Esophagus muscularis mucosa (tissue), 4 donors: ENCODE data around the gene HS3ST3A1. TPM values are rescaled to one million over a fixed set of nuclear protein-coding genes. Genes with fewer than 3 reads are reported as not detected.

Experiments
- DNase-seq: peaks from one replicate; pipeline ENCODE4 v3.0.0-alpha.2; 2017; ENCODE audit errors: extremely low spot score
- H3K27ac ChIP-seq, 4 donors: fragments of 200-600 bp; sonication (generic); replicated peaks in 1 of 4; 1 replicate in 3 of 4; 2 replicates in 1 of 4; pipeline ENCODE4 v1.5.1; 2016 to 2019; ENCODE audit warnings: mild to moderate bottlenecking in 1 of 4
- H3K27me3 ChIP-seq, 4 donors: fragments of 200-600 bp; sonication (generic); one replicate each; pipeline versions ENCODE4 v1.5.1 to v1.6.0; 2016 to 2019
- H3K36me3 ChIP-seq, 4 donors: fragments of 200-600 bp; sonication (generic); one replicate each; pipeline ENCODE4 v1.5.1; 2016 to 2019
- H3K4me1 ChIP-seq, 4 donors: fragments of 200-600 bp; sonication (generic); one replicate each; pipeline ENCODE4 v1.5.1; 2016 to 2019
- H3K4me3 ChIP-seq, 4 donors: fragments of 200-600 bp; sonication (generic); 1 replicate in 2 of 4; 2 replicates in 2 of 4; pipeline ENCODE4 v1.5.1; 2016 to 2019; ENCODE audit warnings: mild to moderate bottlenecking in 4 of 4, moderate library complexity in 1 of 4
- H3K9me3 ChIP-seq, 4 donors: fragments of 200-600 bp; sonication (generic); 1 replicate in 3 of 4; 2 replicates in 1 of 4; pipeline ENCODE4 v1.5.1; 2016 to 2019
- CTCF ChIP-seq, 3 experiments: fragments of 200-600 bp in 2 of 3; fragments of 450-650 bp in 1 of 3; sonication (generic) in 2 of 3; IDR thresholded peaks; one replicate each; pipeline ENCODE4 v1.5.1; 2017 to 2019; ENCODE audit warnings: antibody characterized with exemption in 3 of 3, mild to moderate bottlenecking in 2 of 3, moderate library complexity in 1 of 3
- EP300 ChIP-seq: sonication (generic); formaldehyde crosslinking; IDR thresholded peaks from one replicate; pipeline ENCODE4 v1.6.1; 2017; ENCODE audit warnings: antibody characterized with exemption
- POLR2A ChIP-seq: fragments of 450-650 bp; IDR thresholded peaks from one replicate; pipeline ENCODE4 v1.6.1; 2017; ENCODE audit warnings: antibody characterized with exemption, moderate library complexity, mild to moderate bottlenecking, low read depth
- POLR2AphosphoS5 ChIP-seq, 2 donors: sonication (generic); formaldehyde crosslinking; IDR thresholded peaks; one replicate each; pipeline ENCODE4 v1.6.1; 2017; ENCODE audit warnings: antibody characterized with exemption in 2 of 2
- WGBS: methylation state at CpG from one replicate; pipeline ENCODE4 v1.1.5; 2018; 5-methylcytosine and 5-hydroxymethylcytosine counted together
- intact Hi-C: fragments of 100-400 bp; cut with DNase I; formaldehyde crosslinking; loops from one replicate; pipeline ENCODE4 v1.15.1; 2023
- total RNA-seq, 4 donors: library from RNA; depleted of rRNA; stranded (reverse); fragments of >200 nt; gene quantifications; one replicate each; pipeline versions ENCODE4 v1.1.0 to v1.2.1, GENCODE V29; 2016

Gene HS3ST3A1
- total RNA-seq, 4 donors from 2014 or later, result 5.7 to 10.4 (median 7.7) TPM

GRCh38 chr17:13539421-13539820 is 62.3 kb downstream of the HS3ST3A1 start:
- intact Hi-C loops, result no loop called here
- TF ChIP-seq POLR2A, result no peak
- Histone ChIP-seq H3K4me3 (no peak overlapping the region), H3K4me1 (peaks cover 0 to 9% (median 2%) of the 10 kb centered on the region in 4 donors), H3K27ac (no peak overlapping the region), H3K27me3 (peaks cover 0 to 3% (median 0%) of the 10 kb centered on the region in 4 donors), H3K9me3 (peaks cover 0 to 11% (median 7%) of the 10 kb centered on the region in 4 donors), H3K36me3 (no peaks in the 10 kb centered on the region)
- DNase-seq, result no peak
- WGBS, result 89% methylated on average over 5 of the region's 5 CpGs

GRCh38 chr17:13538841-13539411 is 62.8 kb downstream of the HS3ST3A1 start:
- DNase-seq, result peak; percentile 42
- Histone ChIP-seq H3K4me3 (no peak overlapping the region), H3K36me3 (no peaks in the 10 kb centered on the region), H3K27me3 (peaks cover 0 to 3% (median 0%) of the 10 kb centered on the region in 4 donors), H3K4me1 (peaks cover 0 to 6% (median 2%) of the 10 kb centered on the region in 4 donors), H3K27ac (no peak overlapping the region), H3K9me3 (peaks cover 0 to 11% (median 7%) of the 10 kb centered on the region in 4 donors)
- TF ChIP-seq POLR2AphosphoS5 (IDR thresholded peaks at IDR 0.05), result no peak
- no peak for TF ChIP-seq EP300
- no peak for TF ChIP-seq POLR2A
- TF ChIP-seq CTCF (IDR thresholded peaks at IDR 0.05), result no peak
- intact Hi-C loops, result no loop called here
- WGBS, result 98% methylated on average over 4 of the region's 4 CpGs

- H3K27me3 ChIP-seq, result peaks cover 0 to 3% (median 0%) of the 10 kb centered on the region in 4 donors
- intact Hi-C loops, result no loop called here
- peaks cover 0 to 6% (median 0%) of the 10 kb centered on the region in 4 donors for H3K4me1 ChIP-seq
- DNase-seq, result peak; percentile 24
- no peak overlapping the region for H3K4me3 ChIP-seq
- no peak overlapping the region for H3K27ac ChIP-seq
- TF ChIP-seq EP300, result no peak
- TF ChIP-seq POLR2A, result no peak
- no peak for TF ChIP-seq CTCF (IDR thresholded peaks at IDR 0.05)
- TF ChIP-seq POLR2AphosphoS5 (IDR thresholded peaks at IDR 0.05), result no peak
- peaks cover 0 to 11% (median 7%) of the 10 kb centered on the region in 4 donors for H3K9me3 ChIP-seq
- WGBS, result 86% methylated on average over 6 of the region's 6 CpGs
- no peaks in the 10 kb centered on the region for H3K36me3 ChIP-seq
Observed at GRCh38 chr17:13537871-13538643, 63.7 kb downstream of the HS3ST3A1 start.

GRCh38 chr17:13537167-13537731 is 64.5 kb downstream of the HS3ST3A1 start:
- no peak for DNase-seq
- Histone ChIP-seq H3K4me1 (peaks cover 0 to 6% (median 0%) of the 10 kb centered on the region in 4 donors), H3K36me3 (no peaks in the 10 kb centered on the region), H3K27ac (no peak overlapping the region), H3K27me3 (peaks cover 0 to 3% (median 0%) of the 10 kb centered on the region in 4 donors), H3K9me3 (peaks cover 0 to 11% (median 7%) of the 10 kb centered on the region in 4 donors), H3K4me3 (no peak overlapping the region)
- WGBS, result 55% methylated on average over 5 of the region's 5 CpGs
- TF ChIP-seq POLR2A (no peak), CTCF (IDR thresholded peaks at IDR 0.05) (no peak), POLR2AphosphoS5 (IDR thresholded peaks at IDR 0.05) (no peak), EP300 (no peak)
- intact Hi-C loops, result no loop called here

- intact Hi-C loops, result no loop called here
- no peak for DNase-seq
- Histone ChIP-seq H3K4me3 (no peak overlapping the region), H3K9me3 (peaks cover 0 to 11% (median 7%) of the 10 kb centered on the region in 4 donors), H3K27ac (no peak overlapping the region), H3K27me3 (peaks cover 0 to 6% (median 0%) of the 10 kb centered on the region in 4 donors), H3K36me3 (no peaks in the 10 kb centered on the region), H3K4me1 (no peaks in the 10 kb centered on the region)
- TF ChIP-seq CTCF (IDR thresholded peaks at IDR 0.05) (no peak), POLR2AphosphoS5 (IDR thresholded peaks at IDR 0.05) (no peak), POLR2A (no peak), EP300 (no peak)
- WGBS, result 100% methylated on average over 1 of the region's 1 CpG
Observed at GRCh38 chr17:13534946-13535345, 66.8 kb downstream of the HS3ST3A1 start.
